Liver (tissue), 9 donors: ENCODE data around the gene MBNL3. TPM values are rescaled to one million over a fixed set of nuclear protein-coding genes. Genes with fewer than 3 reads are reported as not detected.
"Not testable (repeated sequence)": the region's sequence is repeated elsewhere in the genome, so short reads cannot be mapped to it uniquely, and the experiment has no call there.

Experiments used
- DNase-seq: peaks from one replicate; pipeline ENCODE4 v3.0.0-alpha.2; 2017; ENCODE audit warnings: low spot score
- H3K27ac ChIP-seq, 2 donors: one replicate each; pipeline ENCODE4 v1.7.0; 2013; ENCODE audit warnings: inconsistent platforms in 2 of 2, low read length in 2 of 2, control low read depth in 1 of 2, low read depth in 1 of 2, mild to moderate bottlenecking in 1 of 2
- H3K27me3 ChIP-seq, 4 donors: one replicate each; pipeline versions ENCODE4 v1.6.1 to v1.7.0; 2013; ENCODE audit warnings: low read length in 3 of 4, inconsistent platforms in 1 of 4, mild to moderate bottlenecking in 1 of 4, moderate library complexity in 1 of 4; ENCODE audit not compliant: control insufficient read depth in 4 of 4, insufficient read depth in 4 of 4
- H3K36me3 ChIP-seq, 4 donors: one replicate each; pipeline versions ENCODE4 v1.6.1 to v1.7.0; 2013; ENCODE audit warnings: low read length in 3 of 4, mild to moderate bottlenecking in 3 of 4, low read depth in 1 of 4, moderate library complexity in 1 of 4; ENCODE audit not compliant: control insufficient read depth in 4 of 4, insufficient read depth in 3 of 4
- H3K4me1 ChIP-seq, 4 donors: one replicate each; pipeline versions ENCODE4 v1.6.1 to v1.7.0; 2013; ENCODE audit warnings: low read length in 3 of 4, mild to moderate bottlenecking in 3 of 4, moderate library complexity in 1 of 4; ENCODE audit not compliant: control insufficient read depth in 4 of 4, insufficient read depth in 4 of 4
- H3K4me3 ChIP-seq, 3 donors: one replicate each; pipeline versions ENCODE4 v1.6.1 to v1.7.0; 2013; ENCODE audit warnings: low read length in 3 of 3, control low read depth in 1 of 3, low read depth in 1 of 3, mild to moderate bottlenecking in 1 of 3
- H3K9ac ChIP-seq, 2 donors: one replicate each; pipeline ENCODE4 v1.7.0; 2013; ENCODE audit warnings: low read length in 2 of 2, mild to moderate bottlenecking in 2 of 2, moderate library complexity in 2 of 2, control low read depth in 1 of 2, low read depth in 1 of 2
- H3K9me3 ChIP-seq, 4 donors: one replicate each; pipeline versions ENCODE4 v1.6.1 to v1.7.0; 2013; ENCODE audit warnings: low read length in 3 of 4; ENCODE audit not compliant: control insufficient read depth in 4 of 4
- FOXA2 ChIP-seq: IDR thresholded peaks from 2 replicates; pipeline ENCODE4 v1.6.1; 2016; ENCODE audit warnings: antibody characterized with exemption
- GABPA ChIP-seq, 2 donors: IDR thresholded peaks in 1 of 2; conservative IDR thresholded peaks in 1 of 2; 2 replicates each; pipeline ENCODE4 v1.6.1; 2016; ENCODE audit warnings: antibody characterized with exemption in 2 of 2, mild to moderate bottlenecking in 1 of 2, moderate library complexity in 1 of 2
- JUND ChIP-seq, 2 donors: IDR thresholded peaks; 2 replicates each; pipeline ENCODE4 v1.6.1; 2016; ENCODE audit warnings: antibody characterized with exemption in 2 of 2
- SP1 ChIP-seq: IDR thresholded peaks from 2 replicates; pipeline ENCODE4 v1.6.1; 2018; ENCODE audit warnings: antibody characterized with exemption, mild to moderate bottlenecking
- TAF1 ChIP-seq: conservative IDR thresholded peaks from 2 replicates; pipeline ENCODE4 v1.6.1; 2016; ENCODE audit warnings: antibody characterized with exemption, mild to moderate bottlenecking
- WGBS: extraction: QIAGEN DNeasy Blood & Tissue Kit; methylation state at CpG from one replicate; pipeline ENCODE4 v1.1.7; 2013; 5-methylcytosine and 5-hydroxymethylcytosine counted together
- polyA plus RNA-seq, 2 donors: library from polyadenylated mRNA; stranded (reverse) in 1 of 2; unstranded in 1 of 2; fragments of 200-250 nt in 1 of 2; fragments of >200 nt in 1 of 2; fragmentation: Nextera tagmentation in 1 of 2; extraction: Ambion mirVana in 1 of 2; gene quantifications; one replicate each; pipeline versions ENCODE4 v1.2.1 to v1.2.3, GENCODE V29; 2013 to 2015
- total RNA-seq, 2 donors: library from RNA; depleted of rRNA; stranded (reverse); fragments of >200 nt; gene quantifications; one replicate each; pipeline ENCODE4 v1.2.3, GENCODE V29; 2014
- donor health status: healthy.
- donor health status: healthy.
- donor health status: healthy.
- donor health status: healthy.
- donor health status: healthy.

Gene MBNL3
- total and polyA plus RNA-seq, 4 donors = 20.6 to 149 (median 82.3) TPM

GRCh38 chrX:132331000-132331399 is 157.8 kb downstream of the MBNL3 start:
- no peak overlapping the region for H3K27ac ChIP-seq
- H3K9ac ChIP-seq = no peak overlapping the region
- H3K4me3 ChIP-seq = no peak overlapping the region
- TF ChIP-seq GABPA (IDR thresholded peaks at IDR 0.05 in 1 of 2, conservative IDR thresholded peaks at IDR 0.05 in 1 of 2) = no peak
- peaks cover 0 to 2% (median 0%) of the 10 kb centered on the region in 4 donors for H3K9me3 ChIP-seq
- H3K27me3 ChIP-seq = no peaks in the 10 kb centered on the region
- no peaks in the 10 kb centered on the region for H3K4me1 ChIP-seq
- no peaks in the 10 kb centered on the region for H3K36me3 ChIP-seq
- DNase-seq = no peak

DNA sequence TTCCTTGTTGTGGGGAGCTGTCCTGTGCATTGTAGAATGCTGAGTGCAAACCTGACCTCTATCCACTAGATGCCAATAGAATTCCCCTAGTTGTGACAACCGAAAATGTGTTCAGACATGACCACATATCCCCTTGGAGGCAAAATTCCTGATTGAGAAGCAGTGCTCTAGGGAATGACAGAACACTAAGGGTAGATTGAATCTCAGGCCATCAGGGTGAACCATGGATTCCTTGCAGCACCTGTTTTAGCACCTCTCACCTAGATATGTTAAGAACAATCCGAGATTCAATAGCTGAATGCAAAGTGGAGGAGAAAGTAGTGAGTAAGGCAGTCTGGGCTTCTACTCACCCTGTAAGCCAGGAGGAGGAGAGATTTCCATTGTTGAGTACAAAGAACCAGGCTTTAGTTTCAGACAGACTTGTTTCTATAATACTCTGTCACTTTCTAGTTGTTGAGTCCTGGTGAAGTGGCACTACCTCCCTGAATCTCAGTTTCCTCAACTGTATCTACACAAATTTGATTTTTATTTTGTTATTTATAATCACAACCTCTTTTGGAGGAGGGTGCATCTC is 158.6 kb downstream of the MBNL3 start:
- DNase-seq = no peak
- Histone ChIP-seq H3K9ac (no peak overlapping the region), H3K36me3 (no peaks in the 10 kb centered on the region), H3K4me3 (no peak overlapping the region), H3K27ac (no peak overlapping the region), H3K9me3 (peaks cover 0 to 2% (median 0%) of the 10 kb centered on the region in 4 donors), H3K27me3 (no peaks in the 10 kb centered on the region), H3K4me1 (no peaks in the 10 kb centered on the region)
- 93% methylated on average over 2 of the region's 2 CpGs for WGBS
- no peak for TF ChIP-seq FOXA2
- no peak for TF ChIP-seq SP1
- no peak for TF ChIP-seq TAF1
- no peak for TF ChIP-seq JUND (IDR thresholded peaks at IDR 0.05)

DNA sequence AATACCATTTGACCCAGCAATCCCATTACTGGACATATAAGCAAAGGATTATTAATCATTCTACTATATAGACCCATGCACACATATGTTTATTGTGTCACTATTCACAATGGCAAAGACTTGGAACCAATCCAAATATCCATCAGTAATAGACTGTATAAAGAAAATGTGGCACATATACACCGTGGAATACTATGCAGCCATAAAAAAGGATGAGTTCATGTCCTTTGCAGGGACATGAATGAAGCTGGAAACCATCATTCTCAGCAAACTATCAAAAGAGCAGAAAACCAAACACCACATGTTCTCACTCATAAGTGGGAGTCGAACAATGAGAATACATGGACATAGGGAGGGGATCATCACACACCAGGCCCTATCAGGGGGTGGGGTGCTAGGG is 161.9 kb downstream of the MBNL3 start:
- H3K36me3 ChIP-seq, DNase-seq, H3K9ac ChIP-seq, H3K27ac ChIP-seq, H3K4me1 ChIP-seq, H3K27me3 ChIP-seq, H3K9me3 ChIP-seq, H3K4me3 ChIP-seq: not testable (repeated sequence)
- 95% methylated on average over 2 of the region's 2 CpGs for WGBS
